Measurements from ENCODE around the gene ESPN.

GRCh38 chr1:6454856-6455751, 30.5 kb downstream of the ESPN start:
- TF ChIP-seq CTCF (conservative IDR thresholded peaks at IDR 0.05; ENCODE audit: low read length) (no peak), EZH2phosphoT487 (IDR thresholded peaks at IDR 0.05; ENCODE audit: borderline replicate concordance) (no peak)

Data from Loucy (cell line).